Measurements from ENCODE around the gene FTCD. TPM values are rescaled to one million over a fixed set of nuclear protein-coding genes. Genes with fewer than 3 reads are reported as not detected.
"Not testable (repeated sequence)": the region's sequence is repeated elsewhere in the genome, so short reads cannot be mapped to it uniquely, and the experiment has no call there.

FTCD gene
- polyA plus RNA-seq, 3 donors, result 40.3 to 61.9 (median 45.0) TPM

DNA sequence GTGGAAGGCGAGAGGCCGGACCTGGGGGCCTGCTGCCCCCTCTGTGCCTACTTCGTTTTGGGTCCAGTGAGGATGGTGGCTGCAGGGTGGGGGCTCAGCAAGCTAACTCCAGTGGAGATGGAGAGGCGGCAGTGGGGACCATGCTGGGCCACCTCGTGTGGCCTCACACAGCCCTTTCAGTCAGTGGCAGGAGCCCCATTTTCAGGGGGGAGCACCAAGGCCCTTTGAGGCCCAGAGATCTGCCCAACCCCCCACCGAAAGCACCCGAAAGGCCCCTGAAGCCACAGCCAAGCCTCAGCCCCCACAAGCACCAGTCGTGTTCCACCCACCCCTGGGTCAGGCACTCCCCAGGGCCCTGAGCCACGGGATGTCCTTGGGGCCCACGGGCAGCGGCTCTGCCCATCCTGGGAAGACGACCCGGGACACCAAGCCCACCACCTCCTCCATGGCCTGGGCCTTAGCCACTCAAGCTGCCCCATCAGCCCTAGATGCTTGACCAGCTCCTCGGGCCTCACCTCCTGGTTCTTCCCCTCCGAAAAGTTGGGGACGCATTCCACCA lies 345 bp downstream of the FTCD start:
- no peak for DNase-seq

DNA sequence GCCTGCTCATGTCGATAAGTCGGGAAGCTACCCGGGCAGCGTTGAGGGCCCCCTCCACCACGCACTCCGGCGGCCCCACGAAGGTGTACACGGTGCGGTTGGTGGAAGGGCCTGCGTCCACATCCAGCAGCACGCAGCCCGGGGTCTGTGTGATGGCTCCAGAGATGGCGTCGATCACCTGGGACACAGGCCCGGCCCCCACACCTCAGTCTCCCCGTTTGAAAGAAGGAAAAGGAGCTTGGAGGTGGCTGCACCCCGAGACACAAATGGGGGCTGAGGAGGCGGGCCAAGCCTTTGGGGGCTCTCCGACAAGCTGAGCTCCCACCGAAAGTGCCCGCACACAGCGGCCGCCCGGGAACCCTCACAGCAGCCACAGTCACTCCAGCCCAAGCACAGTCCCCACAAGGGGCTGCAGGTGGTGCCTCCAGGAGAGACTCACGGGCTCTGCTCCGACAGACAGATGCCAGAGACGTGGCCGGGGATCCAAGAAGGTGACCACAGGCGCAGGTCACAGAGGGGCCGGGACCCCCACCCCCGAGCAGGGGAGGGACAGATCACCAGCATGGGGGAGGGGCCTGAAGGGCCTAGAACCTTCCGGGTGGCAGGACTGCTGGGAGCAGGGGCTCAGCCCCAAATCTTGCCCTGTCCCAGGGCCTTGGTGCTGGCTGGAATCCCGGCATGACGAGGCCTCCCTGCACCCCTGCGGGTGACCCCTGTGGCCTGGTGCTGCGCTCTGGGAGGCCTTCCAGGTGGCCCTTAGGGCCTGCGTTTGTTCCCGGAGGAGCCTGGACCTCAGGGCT lies 1.0 kb downstream of the FTCD start:
- no peak for DNase-seq

- DNase-seq, result peak; percentile 56
Measured at GRCh38 chr21:46153247-46154154, 1.9 kb downstream of the FTCD start.

GRCh38 chr21:46152927-46153246 lies 2.5 kb downstream of the FTCD start:
- no peak for DNase-seq

DNA sequence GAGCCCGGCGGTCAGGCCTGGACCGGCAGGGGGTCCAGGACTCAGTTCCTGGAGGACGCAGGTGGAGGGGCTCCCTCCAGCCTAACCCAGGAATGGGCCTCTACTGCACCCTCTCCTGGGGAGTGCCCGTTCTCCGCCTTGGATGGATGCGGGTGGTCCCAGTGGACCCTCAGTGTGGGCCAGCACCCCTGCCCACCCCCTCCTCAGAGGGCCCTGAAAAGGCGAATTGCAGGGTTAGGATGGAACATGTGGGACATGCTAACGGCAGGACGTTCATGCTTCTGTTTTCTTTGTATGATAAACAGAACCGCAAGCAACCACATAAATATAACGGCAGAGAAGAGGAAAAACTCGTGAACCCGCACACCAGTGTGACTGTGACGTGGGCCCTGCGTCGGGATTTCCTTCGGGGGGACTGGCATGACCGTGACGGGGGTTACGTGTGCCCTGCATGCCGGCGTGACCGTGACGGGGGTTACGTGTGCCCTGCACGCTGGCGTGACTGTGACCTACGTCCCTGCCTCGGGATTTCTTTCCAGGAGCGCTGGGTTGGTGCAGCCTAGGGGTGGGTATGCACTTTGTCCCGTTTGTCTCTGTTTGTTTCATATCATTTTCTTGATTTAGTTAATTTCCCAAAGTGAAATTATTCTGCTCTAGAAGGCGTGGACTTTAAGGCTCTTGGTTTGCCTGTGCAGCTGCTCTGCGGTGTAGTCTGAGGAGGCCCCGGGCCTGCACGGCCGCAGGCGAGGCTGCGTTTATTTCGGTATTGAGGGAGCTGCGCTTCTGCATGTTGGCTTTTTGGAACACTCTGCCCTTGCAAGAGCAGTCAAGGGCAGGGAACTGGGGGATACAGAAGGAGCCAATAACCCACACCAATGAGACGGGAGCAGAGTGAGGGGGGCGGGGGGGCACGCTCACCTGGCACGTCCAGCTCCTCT lies 3.1 kb downstream of the FTCD start:
- DNase-seq, result no peak

DNA sequence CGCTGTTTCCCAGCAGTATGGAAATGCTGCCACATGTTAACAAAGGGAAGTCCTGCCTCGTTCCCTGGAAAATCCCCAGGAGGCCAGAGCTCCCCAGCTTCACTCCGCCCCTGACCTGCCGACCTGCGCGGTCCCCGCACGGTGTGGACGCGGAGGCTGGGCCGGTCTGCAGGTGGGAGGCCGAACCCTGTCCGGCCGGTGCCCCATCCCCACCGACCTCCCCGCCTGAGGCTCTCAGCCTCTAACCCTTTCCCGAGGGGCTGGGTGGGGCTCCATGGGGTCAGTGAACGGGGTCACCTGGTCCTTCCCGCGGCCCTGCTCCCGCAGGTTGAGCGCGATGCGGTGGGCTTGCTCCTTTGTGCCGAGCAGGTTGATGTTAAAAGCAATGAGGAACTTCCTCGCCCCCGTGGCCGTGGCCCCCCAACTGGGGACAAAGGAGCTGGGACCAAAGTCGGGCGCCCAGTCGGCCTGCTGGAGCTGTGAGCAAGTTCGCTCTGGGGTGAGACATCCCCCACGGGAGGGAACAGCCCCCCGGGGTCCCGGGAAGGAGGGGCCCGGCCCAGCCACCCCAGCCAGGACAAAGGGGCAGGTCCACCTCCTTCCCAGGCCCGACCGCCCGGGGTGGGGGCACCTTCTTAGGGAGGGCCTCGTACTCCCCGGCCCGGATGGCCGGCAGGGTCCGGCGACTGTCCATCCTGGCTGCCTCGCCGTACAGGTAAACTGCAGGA lies 4.0 kb downstream of the FTCD start:
- DNase-seq, result no peak

GRCh38 chr21:46150491-46151121 lies 4.8 kb downstream of the FTCD start:
- DNase-seq, result no peak

DNA sequence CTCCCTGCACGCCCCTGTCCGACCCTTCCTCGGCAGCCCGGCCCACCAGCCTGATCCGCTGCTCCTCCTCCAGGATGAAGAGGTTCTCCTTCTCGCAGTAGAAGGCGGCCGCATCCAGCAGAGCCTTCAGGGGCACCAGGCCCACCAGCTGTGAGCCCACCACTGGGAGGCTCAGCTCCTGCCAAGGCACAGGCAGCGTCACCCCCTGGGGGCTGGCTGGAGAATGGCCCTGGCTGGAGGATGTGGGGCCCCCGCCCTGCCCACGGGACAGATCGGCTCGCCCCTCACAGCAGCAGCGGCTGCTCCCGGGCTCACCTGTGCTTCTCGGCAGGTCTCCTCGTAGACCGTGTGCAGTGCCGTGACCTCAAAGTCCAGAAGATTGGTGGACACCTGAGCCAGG lies 5.3 kb downstream of the FTCD start:
- DNase-seq, result no peak

DNA sequence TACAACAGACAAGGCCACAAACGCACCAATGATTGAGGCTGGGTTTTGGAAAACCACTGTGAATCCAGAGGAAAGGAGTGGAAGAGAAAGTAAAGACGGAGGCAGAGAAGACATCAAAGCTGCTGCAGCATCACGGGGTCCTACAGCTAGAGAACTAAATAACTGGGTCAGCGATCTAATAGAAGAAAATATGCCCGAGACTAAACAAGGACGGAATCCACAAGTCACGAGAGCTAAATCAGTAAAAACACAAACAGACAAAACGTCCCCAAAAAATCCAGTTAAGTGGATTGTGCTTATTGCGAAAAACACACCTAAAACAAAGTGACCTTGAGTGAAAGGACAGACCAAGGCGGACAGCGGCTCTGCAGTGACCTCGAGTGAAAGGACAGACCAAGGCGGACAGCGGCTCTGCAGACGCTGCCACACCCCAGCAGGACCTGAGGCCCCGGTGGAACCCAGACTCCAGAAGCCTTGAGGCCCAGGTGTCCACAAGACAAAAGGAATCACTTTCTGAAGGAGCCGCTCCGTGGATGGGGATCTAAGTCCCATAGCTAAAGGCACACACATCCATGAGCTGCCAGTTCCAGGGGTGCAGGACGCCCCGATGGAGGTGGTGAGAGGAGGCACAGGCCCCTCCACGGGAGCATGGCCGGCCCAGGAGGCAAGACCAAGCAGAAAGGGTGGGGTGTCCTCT lies 6.0 kb downstream of the FTCD start:
- no peak for DNase-seq

DNA sequence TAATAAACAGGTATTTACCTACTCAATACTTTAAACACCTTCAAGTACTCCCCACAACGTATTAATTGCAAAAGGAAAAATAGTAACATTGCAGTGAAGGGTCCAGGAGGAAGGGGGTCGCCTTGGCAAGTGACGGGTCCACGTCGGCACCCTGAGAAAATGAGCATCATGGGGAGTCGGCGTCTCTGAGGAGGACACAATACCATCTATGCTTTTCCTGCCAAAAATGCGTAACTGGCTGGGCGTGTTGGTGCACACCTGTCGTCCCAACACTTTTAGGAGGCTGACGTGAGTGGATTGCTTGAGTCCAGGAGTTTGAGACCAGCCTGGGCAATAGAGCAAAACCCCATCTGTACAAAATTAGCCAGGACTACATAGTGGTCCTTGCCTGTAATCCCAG lies 7.3 kb downstream of the FTCD start:
- no peak for DNase-seq

GRCh38 chr21:46147429-46147828 lies 8.0 kb downstream of the FTCD start:
- not testable (repeated sequence) for DNase-seq

DNA sequence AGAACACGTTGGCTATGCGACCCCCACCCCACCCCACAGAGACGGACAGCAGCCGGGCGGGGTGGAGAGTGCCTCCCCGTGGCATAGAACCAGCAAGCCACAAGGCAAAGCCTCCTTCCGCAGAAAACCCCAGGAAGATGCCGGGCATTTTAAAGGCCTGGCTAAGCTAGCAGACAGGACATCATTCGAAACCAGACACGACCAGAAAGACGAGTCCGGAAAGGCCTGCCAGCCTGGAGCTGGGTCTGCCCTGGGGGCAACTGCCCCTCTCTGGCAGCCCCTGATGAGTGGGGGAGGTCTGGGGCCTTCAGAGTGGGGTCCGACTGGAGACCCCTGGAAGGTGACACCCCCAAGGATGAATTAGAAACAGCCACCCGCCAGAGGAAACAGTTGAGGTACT lies 8.5 kb downstream of the FTCD start:
- DNase-seq, result no peak

DNA sequence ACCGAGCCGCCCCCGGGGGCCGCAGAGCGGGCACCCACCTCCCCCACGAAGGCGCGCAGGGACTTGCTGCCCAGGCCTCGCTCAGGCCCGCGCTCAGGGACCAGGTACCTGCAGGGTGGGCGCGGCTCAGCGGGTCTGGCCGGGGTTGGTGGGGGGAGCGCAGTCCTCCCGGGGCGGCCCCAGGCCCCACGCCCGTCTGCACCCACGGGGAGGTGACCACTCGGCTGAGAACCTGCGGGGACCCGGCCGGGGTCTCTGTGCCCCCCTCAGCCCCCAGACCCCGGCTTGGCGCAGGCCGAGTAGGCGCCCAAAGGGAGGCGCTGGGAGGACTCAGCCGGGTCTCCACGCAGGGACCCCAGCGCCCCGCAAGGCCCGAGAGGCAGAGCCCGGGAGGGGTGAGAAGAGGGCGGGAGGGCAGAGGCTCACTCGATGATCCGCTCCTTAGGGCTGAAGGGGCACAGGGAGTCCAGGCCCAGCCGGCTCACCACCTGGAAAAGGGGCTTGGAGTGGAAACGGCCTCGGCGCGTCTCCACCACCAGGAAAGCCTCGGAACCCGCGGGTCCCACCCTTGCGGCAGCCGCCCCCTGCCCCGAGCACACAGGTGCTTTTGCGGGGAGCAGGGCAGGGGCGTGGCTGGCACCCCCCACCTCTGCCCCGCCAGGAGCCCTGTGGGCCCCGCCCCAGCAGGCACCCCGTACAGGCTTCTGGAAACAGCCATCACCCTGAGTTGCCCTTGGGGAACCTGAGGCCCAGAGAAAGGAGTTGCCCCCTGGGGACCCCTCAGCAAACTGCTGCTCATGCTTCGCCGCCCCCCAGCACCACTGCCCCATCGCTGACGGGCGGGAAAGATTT lies 9.3 kb downstream of the FTCD start:
- no peak for DNase-seq

- DNase-seq, result no peak
Measured at GRCh38 chr21:46145159-46145839, 10.1 kb downstream of the FTCD start.

DNA sequence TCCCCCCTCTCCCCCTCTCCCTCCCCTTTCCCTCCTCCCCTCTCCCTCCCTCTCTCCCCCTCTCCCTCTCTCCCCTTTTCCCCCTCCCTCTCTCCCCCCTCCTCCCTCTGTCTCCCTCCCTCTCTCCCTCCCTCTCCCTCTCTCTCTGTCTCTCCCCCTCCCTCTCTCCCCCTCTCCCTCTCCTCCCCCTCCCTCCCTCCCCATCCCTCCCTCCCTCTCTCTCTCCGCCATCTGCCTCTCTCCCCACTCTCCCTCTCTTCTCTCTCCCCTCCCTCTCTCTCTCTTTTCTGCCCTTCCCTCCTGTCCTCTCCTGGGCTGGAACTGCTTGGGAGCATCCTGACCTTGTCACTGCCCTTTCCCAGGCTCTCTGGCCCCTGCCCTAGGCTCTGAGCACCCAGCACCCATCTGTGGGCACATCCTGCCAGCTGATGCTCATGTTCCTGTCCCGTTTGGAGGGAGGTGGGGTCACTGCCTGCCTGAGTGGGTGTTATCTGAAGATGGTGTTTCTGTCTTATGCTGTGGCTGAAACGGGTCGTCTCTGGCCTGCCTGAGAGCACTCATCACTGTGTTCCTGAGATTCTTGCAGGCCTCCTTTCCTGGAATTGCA lies 10.8 kb downstream of the FTCD start:
- no peak for DNase-seq

- no peak for DNase-seq
Measured at GRCh38 chr21:46142582-46143473, 12.6 kb downstream of the FTCD start.
